A673 (cell line): Measurements from ENCODE around the gene KCNJ15. TPM values are rescaled to one million over a fixed set of nuclear protein-coding genes. Genes with fewer than 3 reads are reported as not detected.

Source experiments
- BruUV-seq: library from RNA; stranded (reverse); fragments of 400-500 nt; replicated peaks from 2 replicates; lab custom pipeline; 2021; lab: Mats Ljungman, UMichigan
- CTCF ChIA-PET: fragments of 300-600 bp; sonication (Branson Sonifier 250); formaldehyde crosslinking; loops from one replicate; lab custom pipeline; 2022; ENCODE audit warnings: antibody characterized with exemption; lab: Charles Lee
- POLR2A ChIA-PET: fragments of 300-600 bp; sonication (Branson Sonifier 250); formaldehyde crosslinking; loops from one replicate; lab custom pipeline; 2022; ENCODE audit warnings: antibody characterized with exemption; ENCODE audit not compliant: low non-redundant PET; lab: Charles Lee
- DNase-seq: peaks from one replicate; pipeline ENCODE4 v3.0.0-alpha.2; 2015; ENCODE audit warnings: low spot score
- H3K27ac ChIP-seq: fragments of 200-600 bp; sonication (generic); 2 replicates; pipeline ENCODE4 v1.5.1; 2016; ENCODE audit warnings: mixed run types, low read depth, mild to moderate bottlenecking, mixed read lengths, antibody characterized with exemption, low read length; ENCODE audit not compliant: poor library complexity, severe bottlenecking
- H3K27me3 ChIP-seq: fragments of 200-600 bp; sonication (generic); replicated peaks from 2 replicates; pipeline ENCODE4 v1.6.1; 2017; ENCODE audit warnings: mixed run types, low read depth, mild to moderate bottlenecking, mixed read lengths, antibody characterized with exemption, low read length; ENCODE audit not compliant: insufficient read depth, poor library complexity
- H3K36me3 ChIP-seq: fragments of 200-600 bp; sonication (generic); 2 replicates; pipeline ENCODE4 v1.6.1; 2016; ENCODE audit warnings: mixed run types, mild to moderate bottlenecking, mixed read lengths, antibody characterized with exemption, low read length; ENCODE audit not compliant: insufficient read depth, poor library complexity, severe bottlenecking
- H3K4me1 ChIP-seq: fragments of 200-600 bp; sonication (generic); 2 replicates; pipeline ENCODE4 v1.6.1; 2017; ENCODE audit warnings: mixed run types, mild to moderate bottlenecking, mixed read lengths, antibody characterized with exemption, low read length; ENCODE audit not compliant: insufficient read depth, poor library complexity, severe bottlenecking
- H3K4me3 ChIP-seq: fragments of 200-600 bp; sonication (generic); 2 replicates; pipeline ENCODE4 v1.5.1; 2016; ENCODE audit warnings: low read depth, mixed run types, mild to moderate bottlenecking, mixed read lengths, low read length; ENCODE audit not compliant: poor library complexity, severe bottlenecking
- H3K9me3 ChIP-seq: fragments of 200-600 bp; sonication (generic); 2 replicates; pipeline ENCODE4 v1.6.1; 2016; ENCODE audit warnings: mixed run types, low read depth, mild to moderate bottlenecking, mixed read lengths, antibody characterized with exemption, low read length; ENCODE audit not compliant: poor library complexity, severe bottlenecking
- EZH2 ChIP-seq: fragments of 200-600 bp; sonication (generic); IDR thresholded peaks from 2 replicates; pipeline ENCODE4 v1.6.1; 2017; ENCODE audit warnings: borderline replicate concordance, low read depth, mild to moderate bottlenecking, mixed read lengths, antibody characterized with exemption, low read length; ENCODE audit not compliant: poor library complexity, severe bottlenecking
- intact Hi-C: fragments of 100-400 bp; cut with micrococcal nuclease; formaldehyde crosslinking; loops from one replicate; pipeline ENCODE4 v1.10.0; 2022; ENCODE audit not compliant: unreplicated experiment
- total RNA-seq: library from RNA; stranded (reverse); gene quantifications from 2 replicates; pipeline ENCODE4 v1.2.3, GENCODE V29; 2021
- TF ChIP-seq, protein P1 (sequence below): fragments of 300-800, 200-600 bp; sonication (generic); conservative IDR thresholded peaks from 2 replicates; pipeline ENCODE4 v1.5.1; 2017; ENCODE audit warnings: low read depth, mild to moderate bottlenecking, antibody characterized with exemption, low read length, moderate library complexity, mixed read lengths

The KCNJ15 gene
- total RNA-seq, 1 experiment from 2014 or later: not detected

DNA sequence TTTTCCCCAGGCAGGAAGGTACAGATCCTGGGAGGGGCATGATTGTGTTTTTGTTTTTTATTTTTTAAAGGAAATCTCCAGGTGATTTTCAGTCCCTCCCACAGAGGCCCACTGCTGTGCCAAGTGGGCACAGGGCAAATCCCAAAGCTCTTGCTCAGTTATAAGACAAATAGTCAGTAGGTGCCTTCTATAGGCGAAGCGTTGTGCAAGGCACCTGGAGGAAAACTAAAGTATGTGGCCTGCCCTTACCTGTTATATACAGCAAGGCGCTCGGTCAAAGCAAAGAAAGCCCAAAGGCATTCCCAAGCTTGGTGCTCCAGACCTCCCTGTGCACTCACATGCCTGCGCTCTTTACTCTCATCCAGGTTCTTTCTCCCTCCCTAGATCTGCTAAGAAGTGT is 81.0 kb downstream of the KCNJ15 start:
- CTCF ChIA-PET: no interaction called here
- BruUV-seq: no TSS peak
- TF ChIP-seq, protein P1, sequence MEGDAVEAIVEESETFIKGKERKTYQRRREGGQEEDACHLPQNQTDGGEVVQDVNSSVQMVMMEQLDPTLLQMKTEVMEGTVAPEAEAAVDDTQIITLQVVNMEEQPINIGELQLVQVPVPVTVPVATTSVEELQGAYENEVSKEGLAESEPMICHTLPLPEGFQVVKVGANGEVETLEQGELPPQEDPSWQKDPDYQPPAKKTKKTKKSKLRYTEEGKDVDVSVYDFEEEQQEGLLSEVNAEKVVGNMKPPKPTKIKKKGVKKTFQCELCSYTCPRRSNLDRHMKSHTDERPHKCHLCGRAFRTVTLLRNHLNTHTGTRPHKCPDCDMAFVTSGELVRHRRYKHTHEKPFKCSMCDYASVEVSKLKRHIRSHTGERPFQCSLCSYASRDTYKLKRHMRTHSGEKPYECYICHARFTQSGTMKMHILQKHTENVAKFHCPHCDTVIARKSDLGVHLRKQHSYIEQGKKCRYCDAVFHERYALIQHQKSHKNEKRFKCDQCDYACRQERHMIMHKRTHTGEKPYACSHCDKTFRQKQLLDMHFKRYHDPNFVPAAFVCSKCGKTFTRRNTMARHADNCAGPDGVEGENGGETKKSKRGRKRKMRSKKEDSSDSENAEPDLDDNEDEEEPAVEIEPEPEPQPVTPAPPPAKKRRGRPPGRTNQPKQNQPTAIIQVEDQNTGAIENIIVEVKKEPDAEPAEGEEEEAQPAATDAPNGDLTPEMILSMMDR: no peak
- no peak for TF ChIP-seq EZH2

DNA sequence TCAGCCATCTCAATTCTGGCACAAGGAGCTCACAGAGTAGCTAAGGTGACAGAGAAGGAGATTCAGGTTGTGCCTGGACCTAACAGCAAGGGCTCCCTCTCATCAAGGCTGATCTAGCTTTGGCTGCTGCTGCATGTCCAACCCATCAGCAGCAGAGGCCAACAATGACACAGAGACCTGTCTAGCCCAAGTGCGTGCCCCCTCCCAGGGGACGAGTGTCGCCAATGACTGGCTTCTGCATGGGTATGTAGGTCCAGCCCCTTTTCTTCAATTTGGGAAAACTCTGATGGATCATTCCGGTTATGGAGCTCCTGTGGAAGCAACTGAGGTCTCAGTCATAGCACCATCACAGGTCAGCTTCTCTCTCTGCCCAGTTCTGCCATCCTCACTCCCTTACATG is 83.3 kb downstream of the KCNJ15 start:
- H3K4me1 ChIP-seq: no peaks in the 10 kb centered on the region
- BruUV-seq: no TSS peak
- intact Hi-C loops: no loop called here
- no peak for DNase-seq
- H3K4me3 ChIP-seq: no peak overlapping the region
- ChIA-PET CTCF (no interaction called here), POLR2A (no interaction called here)
- no peaks in the 10 kb centered on the region for H3K36me3 ChIP-seq
- no peak overlapping the region for H3K27ac ChIP-seq
- TF ChIP-seq EZH2: no peak
- TF ChIP-seq, protein P1: no peak
- H3K27me3 ChIP-seq: peaks cover 22% of the 10 kb centered on the region
- H3K9me3 ChIP-seq: no peaks in the 10 kb centered on the region

More for the DNA sequence above, 81.0 kb downstream of the KCNJ15 start:
- peaks cover 8% of the 10 kb centered on the region for H3K27me3 ChIP-seq
- POLR2A ChIA-PET: no interaction called here
- intact Hi-C loops: no loop called here
- no peaks in the 10 kb centered on the region for H3K4me1 ChIP-seq
- no peak for DNase-seq
- no peak overlapping the region for H3K27ac ChIP-seq
- no peaks in the 10 kb centered on the region for H3K36me3 ChIP-seq
- no peak overlapping the region for H3K4me3 ChIP-seq
- H3K9me3 ChIP-seq: no peaks in the 10 kb centered on the region

DNA sequence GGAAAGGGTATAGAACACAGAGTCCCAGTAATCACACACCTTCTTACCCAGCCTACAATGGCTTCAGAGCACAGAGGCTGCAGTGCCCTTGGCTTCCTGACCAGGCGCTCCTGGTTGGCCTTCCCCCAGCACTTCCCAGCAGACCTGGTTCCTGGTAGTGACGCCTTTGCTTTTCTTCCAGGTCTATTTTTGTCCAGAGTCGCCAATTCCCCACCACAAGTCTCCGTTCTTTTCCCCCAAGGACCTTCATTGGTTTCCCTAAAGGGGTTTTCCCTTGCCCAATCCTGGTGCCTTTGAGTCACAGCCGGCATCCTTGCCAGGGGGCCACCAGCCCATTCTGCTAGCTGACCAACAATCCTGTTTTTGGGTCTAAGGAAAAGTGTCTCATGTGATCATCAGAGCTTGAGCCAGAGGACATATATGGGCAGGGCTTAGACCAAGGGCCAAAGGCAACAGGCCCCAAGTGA is 84.8 kb downstream of the KCNJ15 start:
- BruUV-seq: no TSS peak
- TF ChIP-seq EZH2: no peak
- TF ChIP-seq, protein P1: no peak
- ChIA-PET CTCF (no interaction called here), POLR2A (no interaction called here)
- no peak for DNase-seq
- Histone ChIP-seq H3K4me3 (no peak overlapping the region), H3K36me3 (no peaks in the 10 kb centered on the region), H3K27ac (no peak overlapping the region), H3K4me1 (no peaks in the 10 kb centered on the region), H3K9me3 (no peaks in the 10 kb centered on the region), H3K27me3 (peaks cover 22% of the 10 kb centered on the region)
- intact Hi-C loops: no loop called here
